B cell (primary cell): Measurements from ENCODE around the gene FLG.

Source experiments
- EZH2 ChIP-seq: IDR thresholded peaks from 2 replicates; pipeline ENCODE4 v1.6.1; 2012; ENCODE audit warnings: borderline replicate concordance, low read depth, mild to moderate bottlenecking, moderate library complexity, low read length; ENCODE audit not compliant: insufficient read depth, poor library complexity, severe bottlenecking
- TF ChIP-seq, protein P1 (sequence below): fragments of 200-600 bp; IDR thresholded peaks from one replicate; pipeline ENCODE4 v1.8.0; 2022; ENCODE audit warnings: antibody characterized with exemption, mild to moderate bottlenecking

DNA sequence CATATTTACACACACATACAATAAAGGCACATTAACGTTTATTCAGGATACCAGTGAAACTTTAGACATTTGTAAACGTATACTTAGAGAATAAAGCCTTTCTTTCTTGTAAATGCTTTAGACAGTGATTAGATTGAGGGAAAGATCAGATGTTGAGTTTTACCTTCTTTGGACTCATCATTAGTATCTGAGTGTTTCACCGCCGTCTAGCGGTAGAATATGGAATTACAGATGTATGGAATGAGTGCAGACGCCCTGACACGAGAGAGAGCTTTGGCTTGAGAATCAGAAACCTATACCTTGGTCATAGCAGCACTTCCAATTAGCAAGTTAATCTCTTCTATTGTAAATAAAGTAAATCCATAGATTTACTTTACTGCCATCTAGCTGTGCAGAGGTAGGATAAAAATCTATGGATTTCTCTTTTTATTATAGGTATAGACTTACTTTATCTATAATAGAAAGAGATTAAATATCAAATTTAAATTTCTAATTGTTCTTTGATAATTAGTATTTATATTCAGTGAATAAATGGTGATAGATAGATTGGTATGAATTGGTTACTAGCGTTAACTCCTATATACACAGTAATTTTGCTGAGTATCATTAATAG is 22.2 kb upstream of the FLG start:
- TF ChIP-seq, protein P1, sequence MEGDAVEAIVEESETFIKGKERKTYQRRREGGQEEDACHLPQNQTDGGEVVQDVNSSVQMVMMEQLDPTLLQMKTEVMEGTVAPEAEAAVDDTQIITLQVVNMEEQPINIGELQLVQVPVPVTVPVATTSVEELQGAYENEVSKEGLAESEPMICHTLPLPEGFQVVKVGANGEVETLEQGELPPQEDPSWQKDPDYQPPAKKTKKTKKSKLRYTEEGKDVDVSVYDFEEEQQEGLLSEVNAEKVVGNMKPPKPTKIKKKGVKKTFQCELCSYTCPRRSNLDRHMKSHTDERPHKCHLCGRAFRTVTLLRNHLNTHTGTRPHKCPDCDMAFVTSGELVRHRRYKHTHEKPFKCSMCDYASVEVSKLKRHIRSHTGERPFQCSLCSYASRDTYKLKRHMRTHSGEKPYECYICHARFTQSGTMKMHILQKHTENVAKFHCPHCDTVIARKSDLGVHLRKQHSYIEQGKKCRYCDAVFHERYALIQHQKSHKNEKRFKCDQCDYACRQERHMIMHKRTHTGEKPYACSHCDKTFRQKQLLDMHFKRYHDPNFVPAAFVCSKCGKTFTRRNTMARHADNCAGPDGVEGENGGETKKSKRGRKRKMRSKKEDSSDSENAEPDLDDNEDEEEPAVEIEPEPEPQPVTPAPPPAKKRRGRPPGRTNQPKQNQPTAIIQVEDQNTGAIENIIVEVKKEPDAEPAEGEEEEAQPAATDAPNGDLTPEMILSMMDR, result peak; percentile 96
- no peak for TF ChIP-seq EZH2
